H1 (cell line): ENCODE data around the gene PRR16.

Experiments used
- BRCA1 ChIP-seq: IDR thresholded peaks from 2 replicates; pipeline ENCODE4 v1.6.1; 2012; ENCODE audit warnings: low read depth, low read length, improper control_type of control experiment
- CTCF ChIP-seq, 3 experiments: IDR thresholded peaks; 1 replicate in 2 of 3; 2 replicates in 1 of 3; pipeline versions ENCODE4 v1.5.1 to v1.6.1; 2011; ENCODE audit warnings: low read length in 3 of 3, mild to moderate bottlenecking in 3 of 3, inconsistent platforms in 2 of 3, low read depth in 1 of 3, moderate library complexity in 1 of 3; ENCODE audit not compliant: insufficient read depth in 1 of 3; ENCODE audit errors: control extremely low read depth in 1 of 3
- JUND ChIP-seq: IDR thresholded peaks from 2 replicates; pipeline ENCODE4 v1.6.1; 2011; ENCODE audit warnings: mild to moderate bottlenecking, improper control_type of control experiment, low read length
- SIRT6 ChIP-seq: IDR thresholded peaks from one replicate; pipeline ENCODE4 v1.7.1; 2012; ENCODE audit warnings: low read length, inconsistent platforms
- TF ChIP-seq, protein P1 (sequence below): IDR thresholded peaks from 2 replicates; pipeline ENCODE4 v1.6.1; 2012; ENCODE audit warnings: inconsistent platforms

GRCh38 chr5:120479066-120479465, 15.0 kb downstream of the PRR16 start:
- TF ChIP-seq BRCA1 (no peak), CTCF (IDR thresholded peaks at IDR 0.05; ENCODE audit: control extremely low read depth in 1 of 3, insufficient read depth in 1 of 3, low read depth in 1 of 3, low read length in 3 of 3) (no peak), JUND (no peak), SIRT6 (no peak)
- TF ChIP-seq, protein P1, sequence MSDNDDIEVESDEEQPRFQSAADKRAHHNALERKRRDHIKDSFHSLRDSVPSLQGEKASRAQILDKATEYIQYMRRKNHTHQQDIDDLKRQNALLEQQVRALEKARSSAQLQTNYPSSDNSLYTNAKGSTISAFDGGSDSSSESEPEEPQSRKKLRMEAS = no peak
